ENCODE measurements around the gene AIFM2. TPM values are rescaled to one million over a fixed set of nuclear protein-coding genes. Genes with fewer than 3 reads are reported as not detected.
A peak's percentile ranks its signal among the peaks of the same experiment; 100 is the strongest.
"Not testable (repeated sequence)": the region's sequence is repeated elsewhere in the genome, so short reads cannot be mapped to it uniquely, and the experiment has no call there.

The AIFM2 gene
- total RNA-seq, 2 donors from 2014 or later, result 2.1 to 3.0 TPM

DNA sequence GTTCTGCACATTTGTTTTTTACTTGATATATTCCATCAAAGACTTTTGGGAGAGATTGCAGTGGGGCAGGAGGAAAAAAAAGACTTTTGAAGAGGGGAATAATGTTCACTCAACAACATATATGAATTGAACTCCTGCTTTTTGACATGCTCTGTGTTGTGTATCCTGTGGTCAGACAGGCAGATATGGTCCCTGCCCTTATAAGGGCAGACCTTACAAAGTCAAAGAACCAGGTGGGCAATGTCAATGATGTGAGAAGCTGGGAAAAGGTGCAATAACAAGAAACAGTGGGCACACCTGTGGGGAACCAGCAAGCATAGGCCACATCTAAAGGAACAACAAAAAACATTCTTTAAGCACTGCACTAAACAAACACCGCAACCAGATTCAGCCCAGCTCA is 8.2 kb downstream of the AIFM2 start:
- no peak overlapping the region for H3K27ac Mint-ChIP-seq
- H3K9me3 ChIP-seq (ENCODE audit: control insufficient read depth, low read length, poor library complexity, severe bottlenecking), result no peaks in the 10 kb centered on the region
- no peaks in the 10 kb centered on the region for H3K27me3 Mint-ChIP-seq
- no peaks in the 10 kb centered on the region for H3K36me3 Mint-ChIP-seq (ENCODE audit: low read depth)
- no peak for DNase-seq
- no peak for ATAC-seq
- H3K4me3 Mint-ChIP-seq, result no peak overlapping the region
- no peaks in the 10 kb centered on the region for H3K4me1 Mint-ChIP-seq

- DNase-seq, result no peak
- Mint-ChIP-seq H3K4me3 (no peak overlapping the region), H3K36me3 (ENCODE audit: low read depth) (no peaks in the 10 kb centered on the region), H3K27ac (no peak overlapping the region), H3K27me3 (no peaks in the 10 kb centered on the region), H3K4me1 (no peaks in the 10 kb centered on the region)
- no peaks in the 10 kb centered on the region for H3K9me3 ChIP-seq (ENCODE audit: control insufficient read depth, low read length, poor library complexity, severe bottlenecking)
- ATAC-seq, result no peak
Observed at GRCh38 chr10:70123817-70124216, 8.8 kb downstream of the AIFM2 start.

GRCh38 chr10:70123166-70123565 is 9.5 kb downstream of the AIFM2 start:
- H3K36me3 Mint-ChIP-seq (ENCODE audit: low read depth); H3K4me1 Mint-ChIP-seq; DNase-seq; H3K4me3 Mint-ChIP-seq; ATAC-seq; H3K27me3 Mint-ChIP-seq; H3K27ac Mint-ChIP-seq; H3K9me3 ChIP-seq (ENCODE audit: control insufficient read depth, low read length, poor library complexity, severe bottlenecking): not testable (repeated sequence)

DNA sequence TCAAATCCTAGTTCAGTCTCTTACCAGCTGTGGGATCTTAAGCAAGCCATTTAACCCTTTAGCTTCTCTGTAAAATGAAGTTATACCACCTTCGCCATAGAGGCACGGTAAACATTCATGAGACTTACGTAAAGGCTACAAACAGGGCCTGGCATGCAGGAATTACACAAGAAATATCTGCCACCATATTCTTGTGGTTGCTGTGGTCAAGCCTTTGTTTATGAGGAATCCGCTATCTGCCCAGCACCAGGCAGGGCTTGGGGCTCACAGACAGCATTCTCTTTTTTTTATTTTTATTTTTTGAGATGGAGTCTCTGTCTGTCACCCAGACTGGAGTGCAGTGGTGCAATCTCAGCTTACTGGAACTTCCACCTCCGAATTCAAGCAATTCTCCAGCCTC is 9.9 kb downstream of the AIFM2 start:
- DNase-seq (no peak), ATAC-seq (no peak)
- H3K36me3 Mint-ChIP-seq (ENCODE audit: low read depth), result no peaks in the 10 kb centered on the region
- H3K27me3 Mint-ChIP-seq, result no peaks in the 10 kb centered on the region
- no peaks in the 10 kb centered on the region for H3K4me1 Mint-ChIP-seq
- H3K27ac Mint-ChIP-seq, result no peak overlapping the region
- no peak overlapping the region for H3K4me3 Mint-ChIP-seq
- no peaks in the 10 kb centered on the region for H3K9me3 ChIP-seq (ENCODE audit: control insufficient read depth, low read length, poor library complexity, severe bottlenecking)

DNA sequence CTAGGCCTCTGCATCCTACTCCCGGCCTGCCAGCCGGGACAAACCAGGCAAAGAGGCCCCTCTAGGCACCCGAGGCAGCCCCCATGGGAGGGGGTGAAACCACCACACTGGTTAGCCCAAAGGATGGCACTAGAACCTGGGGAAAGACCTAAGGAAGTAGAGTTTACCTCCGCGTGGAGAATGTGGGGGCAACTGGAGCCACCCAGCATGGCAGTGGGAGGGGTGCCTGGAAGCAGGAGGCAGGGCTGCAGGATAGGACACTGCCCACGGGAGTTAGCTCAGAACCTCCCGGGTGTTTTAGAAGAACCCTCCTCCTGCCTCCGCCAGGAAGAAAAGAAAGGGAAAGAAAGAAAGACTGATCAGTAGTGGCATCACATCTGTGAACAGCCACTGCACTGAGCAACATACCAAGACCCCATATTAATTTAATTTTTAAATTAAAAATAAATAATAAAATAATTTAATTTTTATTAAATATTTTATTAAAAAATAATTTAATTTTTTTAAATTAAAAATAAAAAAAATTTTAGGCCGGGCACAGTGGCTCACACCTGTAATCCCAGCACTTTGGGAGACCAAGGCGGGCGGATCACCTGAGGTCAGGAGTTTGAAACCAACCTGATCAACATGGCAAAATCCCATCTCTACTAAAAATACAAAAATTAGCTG is 11.2 kb downstream of the AIFM2 start:
- H3K27ac Mint-ChIP-seq, result peak overlapping the region; percentile 85

GRCh38 chr10:70120417-70120816 is 12.2 kb downstream of the AIFM2 start:
- H3K4me1 Mint-ChIP-seq, result peaks cover 6% of the 10 kb centered on the region
- no peak overlapping the region for H3K4me3 Mint-ChIP-seq
- H3K36me3 Mint-ChIP-seq (ENCODE audit: low read depth), result no peaks in the 10 kb centered on the region
- ATAC-seq, result no peak
- peak overlapping the region; percentile 85 for H3K27ac Mint-ChIP-seq
- no peak for DNase-seq
- H3K9me3 ChIP-seq (ENCODE audit: control insufficient read depth, low read length, poor library complexity, severe bottlenecking), result no peaks in the 10 kb centered on the region
- H3K27me3 Mint-ChIP-seq, result no peaks in the 10 kb centered on the region

More for the DNA sequence above, 11.2 kb downstream of the AIFM2 start:
- no peaks in the 10 kb centered on the region for H3K36me3 Mint-ChIP-seq (ENCODE audit: low read depth)
- ATAC-seq (no peak), DNase-seq (no peak)
- no peaks in the 10 kb centered on the region for H3K9me3 ChIP-seq (ENCODE audit: control insufficient read depth, low read length, poor library complexity, severe bottlenecking)
- no peaks in the 10 kb centered on the region for H3K27me3 Mint-ChIP-seq
- no peaks in the 10 kb centered on the region for H3K4me1 Mint-ChIP-seq
- no peak overlapping the region for H3K4me3 Mint-ChIP-seq

DNA sequence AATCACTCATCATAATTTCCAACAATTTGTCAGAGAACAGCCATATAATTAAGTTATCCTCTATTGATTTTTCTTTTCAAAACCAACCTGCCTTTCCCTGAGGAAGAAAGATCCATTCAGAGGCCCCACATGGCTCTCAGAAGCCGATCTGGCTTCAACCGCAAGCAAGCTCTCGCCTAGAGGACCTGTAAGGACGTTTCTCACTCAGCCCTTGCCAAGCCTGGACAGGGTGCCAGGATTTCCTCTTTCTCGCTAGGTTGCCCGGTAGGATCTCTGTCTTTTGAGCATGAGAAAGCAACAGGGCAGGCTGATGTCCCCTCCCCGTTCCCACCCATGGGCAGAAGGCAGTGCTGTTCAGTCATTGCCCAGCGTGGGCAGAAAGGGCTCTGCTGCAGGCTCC is 13.0 kb downstream of the AIFM2 start:
- no peak for ATAC-seq
- Mint-ChIP-seq H3K27ac (no peak overlapping the region), H3K4me1 (peaks cover 6% of the 10 kb centered on the region), H3K4me3 (no peak overlapping the region), H3K36me3 (ENCODE audit: low read depth) (no peaks in the 10 kb centered on the region), H3K27me3 (no peaks in the 10 kb centered on the region)
- H3K9me3 ChIP-seq (ENCODE audit: control insufficient read depth, low read length, poor library complexity, severe bottlenecking), result no peaks in the 10 kb centered on the region
- DNase-seq, result no peak

GRCh38 chr10:70119197-70119596 is 13.4 kb downstream of the AIFM2 start:
- no peak overlapping the region for H3K27ac Mint-ChIP-seq
- H3K4me3 Mint-ChIP-seq, result no peak overlapping the region
- DNase-seq (no peak), ATAC-seq (no peak)
- H3K27me3 Mint-ChIP-seq, result no peaks in the 10 kb centered on the region
- peaks cover 6% of the 10 kb centered on the region for H3K4me1 Mint-ChIP-seq
- no peaks in the 10 kb centered on the region for H3K9me3 ChIP-seq (ENCODE audit: control insufficient read depth, low read length, poor library complexity, severe bottlenecking)
- no peaks in the 10 kb centered on the region for H3K36me3 Mint-ChIP-seq (ENCODE audit: low read depth)

- DNase-seq (no peak), ATAC-seq (no peak)
- Mint-ChIP-seq H3K4me1 (peaks cover 6% of the 10 kb centered on the region), H3K4me3 (no peak overlapping the region), H3K27ac (no peak overlapping the region), H3K36me3 (ENCODE audit: low read depth) (no peaks in the 10 kb centered on the region), H3K27me3 (no peaks in the 10 kb centered on the region)
- no peaks in the 10 kb centered on the region for H3K9me3 ChIP-seq (ENCODE audit: control insufficient read depth, low read length, poor library complexity, severe bottlenecking)
Observed at GRCh38 chr10:70118196-70118595, 14.4 kb downstream of the AIFM2 start.

- H3K9me3 ChIP-seq (ENCODE audit: control insufficient read depth, low read length, poor library complexity, severe bottlenecking), result no peaks in the 10 kb centered on the region
- no peaks in the 10 kb centered on the region for H3K36me3 Mint-ChIP-seq (ENCODE audit: low read depth)
- H3K4me3 Mint-ChIP-seq, result no peak overlapping the region
- H3K27me3 Mint-ChIP-seq, result no peaks in the 10 kb centered on the region
- H3K27ac Mint-ChIP-seq, result no peak overlapping the region
- peaks cover 7% of the 10 kb centered on the region for H3K4me1 Mint-ChIP-seq
- no peak for DNase-seq
- no peak for ATAC-seq
Observed at GRCh38 chr10:70117646-70118045, 15.0 kb downstream of the AIFM2 start.

- ATAC-seq (peak; percentile 77), DNase-seq (peak in 2 of 3 donors; percentile 32 to 50)
- H3K27ac Mint-ChIP-seq, result no peak overlapping the region
- H3K4me3 Mint-ChIP-seq, result no peak overlapping the region
- H3K27me3 Mint-ChIP-seq, result no peaks in the 10 kb centered on the region
- no peaks in the 10 kb centered on the region for H3K9me3 ChIP-seq (ENCODE audit: control insufficient read depth, low read length, poor library complexity, severe bottlenecking)
- H3K36me3 Mint-ChIP-seq (ENCODE audit: low read depth), result no peaks in the 10 kb centered on the region
- peaks cover 7% of the 10 kb centered on the region for H3K4me1 Mint-ChIP-seq
Observed at GRCh38 chr10:70115948-70116682, 16.5 kb downstream of the AIFM2 start.

GRCh38 chr10:70114902-70115301 is 17.7 kb downstream of the AIFM2 start:
- H3K9me3 ChIP-seq (ENCODE audit: control insufficient read depth, low read length, poor library complexity, severe bottlenecking), result no peaks in the 10 kb centered on the region
- Mint-ChIP-seq H3K4me1 (peaks cover 7% of the 10 kb centered on the region), H3K27me3 (no peaks in the 10 kb centered on the region), H3K27ac (no peak overlapping the region), H3K36me3 (ENCODE audit: low read depth) (no peaks in the 10 kb centered on the region), H3K4me3 (peak overlapping the region; percentile 45)
- DNase-seq (no peak), ATAC-seq (no peak)

DNA sequence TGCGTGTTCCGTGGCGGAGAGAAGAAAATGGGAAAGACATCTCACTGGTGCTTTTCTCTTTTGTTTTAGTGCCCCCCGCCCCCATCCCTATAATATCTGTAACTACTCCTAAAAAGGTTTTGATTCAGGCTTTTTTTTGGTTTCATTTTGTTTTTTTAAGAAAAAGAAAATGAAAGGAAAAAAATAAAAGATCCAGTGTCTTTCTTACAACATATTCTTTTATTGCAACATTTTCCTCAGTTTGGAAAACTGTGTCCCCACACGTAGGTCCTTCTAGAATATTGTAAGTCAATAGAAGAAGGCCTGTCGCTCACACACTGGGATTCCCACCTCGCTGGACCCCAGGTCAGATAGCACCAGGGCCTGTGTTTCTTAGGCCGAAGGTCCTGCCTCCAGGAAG is 20.6 kb downstream of the AIFM2 start:
- H3K27ac Mint-ChIP-seq, result no peak overlapping the region
- no peak overlapping the region for H3K4me3 Mint-ChIP-seq
- ATAC-seq (no peak), DNase-seq (no peak)
- no peaks in the 10 kb centered on the region for H3K36me3 Mint-ChIP-seq (ENCODE audit: low read depth)
- H3K9me3 ChIP-seq (ENCODE audit: control insufficient read depth, low read length, poor library complexity, severe bottlenecking), result no peaks in the 10 kb centered on the region
- no peaks in the 10 kb centered on the region for H3K27me3 Mint-ChIP-seq
- peaks cover 9% of the 10 kb centered on the region for H3K4me1 Mint-ChIP-seq

DNA sequence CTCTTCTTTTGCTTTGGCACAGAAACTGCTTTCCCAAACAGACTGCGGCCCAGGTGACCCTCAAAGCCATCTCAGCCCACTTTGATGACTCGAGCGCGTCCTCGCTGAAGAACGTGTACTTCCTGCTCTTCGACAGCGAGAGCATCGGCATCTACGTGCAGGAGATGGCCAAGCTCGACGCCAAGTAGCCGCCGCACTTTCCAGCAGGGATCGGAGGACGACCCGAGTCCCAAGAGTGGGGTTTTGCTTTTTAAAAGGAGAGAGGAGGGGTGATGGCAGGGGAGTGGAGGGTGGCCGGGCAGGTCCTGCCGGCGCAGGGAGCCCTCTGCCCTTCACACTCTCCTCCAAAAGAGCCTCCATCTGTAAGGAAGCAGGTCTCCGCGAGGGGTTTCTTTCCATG is 21.1 kb downstream of the AIFM2 start:
- Mint-ChIP-seq H3K4me3 (no peak overlapping the region), H3K4me1 (peaks cover 9% of the 10 kb centered on the region), H3K27ac (peak overlapping the region; percentile 60), H3K27me3 (no peaks in the 10 kb centered on the region), H3K36me3 (ENCODE audit: low read depth) (no peaks in the 10 kb centered on the region)
- no peak for DNase-seq
- ATAC-seq, result no peak
- H3K9me3 ChIP-seq (ENCODE audit: control insufficient read depth, low read length, poor library complexity, severe bottlenecking), result no peaks in the 10 kb centered on the region
